Measurements from ENCODE around the gene MYO5B. TPM values are rescaled to one million over a fixed set of nuclear protein-coding genes. Genes with fewer than 3 reads are reported as not detected.

The MYO5B gene
- total and polyA plus RNA-seq, 9 of the 15 experiments (the other 6 are each of a cell fraction or from before 2014, with no cell fraction given), result 0.07 to 0.42 (median 0.28) TPM

DNA sequence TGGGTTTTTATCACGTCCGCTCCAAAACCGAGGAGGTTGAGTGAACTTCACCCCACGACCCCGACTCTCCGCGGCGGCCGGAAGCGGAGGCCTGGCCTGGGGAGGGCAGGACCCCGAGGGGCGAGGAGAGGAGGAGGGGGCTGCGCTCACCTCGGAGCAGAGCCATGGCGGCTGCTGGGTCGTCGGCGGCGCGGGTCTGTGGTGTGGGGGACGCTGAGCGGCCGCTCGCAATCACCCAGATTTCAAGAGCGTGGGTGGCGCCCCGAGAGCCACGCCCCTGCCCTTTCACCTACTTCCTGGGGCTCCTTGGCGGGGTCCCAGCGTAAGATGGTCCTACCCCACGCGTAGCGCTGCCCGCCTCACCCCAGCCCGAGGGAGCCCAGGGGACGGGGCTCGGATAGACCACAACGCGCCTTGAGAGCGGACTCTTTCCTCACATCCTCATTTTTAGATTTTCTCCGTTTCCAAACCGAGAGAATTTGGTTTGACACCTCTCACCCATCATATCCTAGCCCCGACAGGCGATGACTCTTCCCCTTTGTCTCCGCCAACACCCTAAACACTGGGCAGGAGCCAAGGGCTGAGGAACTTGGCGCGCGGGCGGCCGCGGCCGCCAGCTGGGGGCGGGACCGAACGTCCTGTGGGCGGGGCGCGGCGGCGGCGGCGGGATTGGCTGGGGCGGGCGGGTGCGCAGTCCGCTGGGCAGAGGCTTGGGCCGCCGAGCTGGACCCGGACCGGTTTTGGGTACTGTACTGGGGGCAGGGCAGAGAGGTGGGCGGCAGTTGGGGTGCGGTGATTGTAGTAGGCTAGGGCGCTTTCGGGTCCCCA, 381.4 kb downstream of the MYO5B start, which contains the start of gene ACAA2 (continued):
- TF ChIP-seq L3MBTL2 (IDR thresholded peaks at IDR 0.05) (0 out of 2 replicates have a peak, but pooled peaks have one; percentile 19), EGR1 (conservative IDR thresholded peaks at IDR 0.05) (peak; percentile 85), FOSL1 (tag; conservative IDR thresholded peaks at IDR 0.05) (peak; percentile 35; the same call in 1 of the 2 replicates), RBFOX2 (IDR thresholded peaks at IDR 0.05; ENCODE audit: low read depth, low read length) (peak; percentile 78), NR3C1 (CRISPR knock-in tag; IDR thresholded peaks at IDR 0.05) (no peak), ELF1 (tag; IDR thresholded peaks at IDR 0.05) (0 out of 2 replicates have a peak, but pooled peaks have one; percentile 23), MYC (IDR thresholded peaks at IDR 0.05; ENCODE audit: low read depth, low read length) (no peak), MYC (CRISPR knock-in tag; IDR thresholded peaks at IDR 0.05; ENCODE audit: borderline replicate concordance, low read depth) (peak; percentile 41; the same call in 1 of the 2 replicates), ETV1 (tag; conservative IDR thresholded peaks at IDR 0.05; ENCODE audit: low read depth) (peak; percentile 48), MEIS2 (IDR thresholded peaks at IDR 0.05; ENCODE audit: partially characterized antibody) (peak; percentile 49), MAZ (CRISPR knock-in tag; conservative IDR thresholded peaks at IDR 0.05 in 1 of 2, IDR thresholded peaks at IDR 0.05 in 1 of 2) (peak in 1 of 2 experiments; percentile 45; a peak in 2 of 4 replicates), TRIM28 (IDR thresholded peaks at IDR 0.05) (no peak), ZNF696 (CRISPR knock-in tag; conservative IDR thresholded peaks at IDR 0.05) (no peak), ZNF589 (CRISPR knock-in tag; IDR thresholded peaks at IDR 0.05; ENCODE audit: low read depth) (no peak), ZFX (CRISPR knock-in tag; IDR thresholded peaks at IDR 0.05) (peak; percentile 59), HCFC1 (IDR thresholded peaks at IDR 0.05; ENCODE audit: low read depth, low read length) (no peak), NR2C2 (CRISPR knock-in tag; IDR thresholded peaks at IDR 0.05) (no peak), NR2C2 (tag; IDR thresholded peaks at IDR 0.05) (peak; percentile 91), MYBL2 (IDR thresholded peaks at IDR 0.05; ENCODE audit: low read depth) (no peak), MYBL2 (CRISPR knock-in tag; IDR thresholded peaks at IDR 0.05; ENCODE audit: borderline replicate concordance) (no peak)
- TF ChIP-seq, protein P1, sequence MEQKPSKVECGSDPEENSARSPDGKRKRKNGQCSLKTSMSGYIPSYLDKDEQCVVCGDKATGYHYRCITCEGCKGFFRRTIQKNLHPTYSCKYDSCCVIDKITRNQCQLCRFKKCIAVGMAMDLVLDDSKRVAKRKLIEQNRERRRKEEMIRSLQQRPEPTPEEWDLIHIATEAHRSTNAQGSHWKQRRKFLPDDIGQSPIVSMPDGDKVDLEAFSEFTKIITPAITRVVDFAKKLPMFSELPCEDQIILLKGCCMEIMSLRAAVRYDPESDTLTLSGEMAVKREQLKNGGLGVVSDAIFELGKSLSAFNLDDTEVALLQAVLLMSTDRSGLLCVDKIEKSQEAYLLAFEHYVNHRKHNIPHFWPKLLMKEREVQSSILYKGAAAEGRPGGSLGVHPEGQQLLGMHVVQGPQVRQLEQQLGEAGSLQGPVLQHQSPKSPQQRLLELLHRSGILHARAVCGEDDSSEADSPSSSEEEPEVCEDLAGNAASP (IDR thresholded peaks at IDR 0.05), result no peak
- TF ChIP-seq, protein P2, sequence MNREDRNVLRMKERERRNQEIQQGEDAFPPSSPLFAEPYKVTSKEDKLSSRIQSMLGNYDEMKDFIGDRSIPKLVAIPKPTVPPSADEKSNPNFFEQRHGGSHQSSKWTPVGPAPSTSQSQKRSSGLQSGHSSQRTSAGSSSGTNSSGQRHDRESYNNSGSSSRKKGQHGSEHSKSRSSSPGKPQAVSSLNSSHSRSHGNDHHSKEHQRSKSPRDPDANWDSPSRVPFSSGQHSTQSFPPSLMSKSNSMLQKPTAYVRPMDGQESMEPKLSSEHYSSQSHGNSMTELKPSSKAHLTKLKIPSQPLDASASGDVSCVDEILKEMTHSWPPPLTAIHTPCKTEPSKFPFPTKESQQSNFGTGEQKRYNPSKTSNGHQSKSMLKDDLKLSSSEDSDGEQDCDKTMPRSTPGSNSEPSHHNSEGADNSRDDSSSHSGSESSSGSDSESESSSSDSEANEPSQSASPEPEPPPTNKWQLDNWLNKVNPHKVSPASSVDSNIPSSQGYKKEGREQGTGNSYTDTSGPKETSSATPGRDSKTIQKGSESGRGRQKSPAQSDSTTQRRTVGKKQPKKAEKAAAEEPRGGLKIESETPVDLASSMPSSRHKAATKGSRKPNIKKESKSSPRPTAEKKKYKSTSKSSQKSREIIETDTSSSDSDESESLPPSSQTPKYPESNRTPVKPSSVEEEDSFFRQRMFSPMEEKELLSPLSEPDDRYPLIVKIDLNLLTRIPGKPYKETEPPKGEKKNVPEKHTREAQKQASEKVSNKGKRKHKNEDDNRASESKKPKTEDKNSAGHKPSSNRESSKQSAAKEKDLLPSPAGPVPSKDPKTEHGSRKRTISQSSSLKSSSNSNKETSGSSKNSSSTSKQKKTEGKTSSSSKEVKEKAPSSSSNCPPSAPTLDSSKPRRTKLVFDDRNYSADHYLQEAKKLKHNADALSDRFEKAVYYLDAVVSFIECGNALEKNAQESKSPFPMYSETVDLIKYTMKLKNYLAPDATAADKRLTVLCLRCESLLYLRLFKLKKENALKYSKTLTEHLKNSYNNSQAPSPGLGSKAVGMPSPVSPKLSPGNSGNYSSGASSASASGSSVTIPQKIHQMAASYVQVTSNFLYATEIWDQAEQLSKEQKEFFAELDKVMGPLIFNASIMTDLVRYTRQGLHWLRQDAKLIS (CRISPR knock-in tag; IDR thresholded peaks at IDR 0.05), result peak; percentile 44; the same call in 1 of the 2 replicates
- TF ChIP-seq, protein P3, sequence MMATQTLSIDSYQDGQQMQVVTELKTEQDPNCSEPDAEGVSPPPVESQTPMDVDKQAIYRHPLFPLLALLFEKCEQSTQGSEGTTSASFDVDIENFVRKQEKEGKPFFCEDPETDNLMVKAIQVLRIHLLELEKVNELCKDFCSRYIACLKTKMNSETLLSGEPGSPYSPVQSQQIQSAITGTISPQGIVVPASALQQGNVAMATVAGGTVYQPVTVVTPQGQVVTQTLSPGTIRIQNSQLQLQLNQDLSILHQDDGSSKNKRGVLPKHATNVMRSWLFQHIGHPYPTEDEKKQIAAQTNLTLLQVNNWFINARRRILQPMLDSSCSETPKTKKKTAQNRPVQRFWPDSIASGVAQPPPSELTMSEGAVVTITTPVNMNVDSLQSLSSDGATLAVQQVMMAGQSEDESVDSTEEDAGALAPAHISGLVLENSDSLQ (IDR thresholded peaks at IDR 0.05), result peak; percentile 54
